ENCODE data around the gene C13orf46. TPM values are rescaled to one million over a fixed set of nuclear protein-coding genes. Genes with fewer than 3 reads are reported as not detected.

Gene C13orf46
- total RNA-seq, 4 donors from 2014 or later, result 0.41 to 77.4 (median 1.1) TPM; not detected in 1

GRCh38 chr13:113954046-113954835 is 19.6 kb downstream of the C13orf46 start:
- H3K4me1 ChIP-seq, result peaks cover 0 to 7% (median 4%) of the 10 kb centered on the region in 4 donors
- H3K27me3 ChIP-seq, result no peaks in the 10 kb centered on the region
- in situ Hi-C loops (cut with MboI; ENCODE audit: low pct_ligation_motif_present in 1 of 4, low pct_unique_long_range_greater_than_20kb in 1 of 4, low sequenced_read_pairs in 3 of 4), result no loop called here
- no peaks in the 10 kb centered on the region for H3K36me3 ChIP-seq
- H3K27ac ChIP-seq, result no peak overlapping the region
- H3K9me3 ChIP-seq, result peaks cover 0 to under 1% of the 10 kb centered on the region in 2 donors
- intact Hi-C loops (cut with DNase I; ENCODE audit: low total_unique reads), result no loop called here
- no peak overlapping the region for H3K4me3 ChIP-seq
- WGBS, 2 donors (ENCODE audit: low coverage in 1 of 2), result 89% methylated on average over 20 of the region's 20 CpGs; no CpG with 5 or more reads in 1 of the 2 donors
- DNase-seq, result no peak
- TF ChIP-seq POLR2A (IDR thresholded peaks at IDR 0.05) (no peak), POLR2AphosphoS5 (IDR thresholded peaks at IDR 0.05) (no peak), EP300 (IDR thresholded peaks at IDR 0.05; ENCODE audit: low read depth) (no peak)
- TF ChIP-seq, protein P1, sequence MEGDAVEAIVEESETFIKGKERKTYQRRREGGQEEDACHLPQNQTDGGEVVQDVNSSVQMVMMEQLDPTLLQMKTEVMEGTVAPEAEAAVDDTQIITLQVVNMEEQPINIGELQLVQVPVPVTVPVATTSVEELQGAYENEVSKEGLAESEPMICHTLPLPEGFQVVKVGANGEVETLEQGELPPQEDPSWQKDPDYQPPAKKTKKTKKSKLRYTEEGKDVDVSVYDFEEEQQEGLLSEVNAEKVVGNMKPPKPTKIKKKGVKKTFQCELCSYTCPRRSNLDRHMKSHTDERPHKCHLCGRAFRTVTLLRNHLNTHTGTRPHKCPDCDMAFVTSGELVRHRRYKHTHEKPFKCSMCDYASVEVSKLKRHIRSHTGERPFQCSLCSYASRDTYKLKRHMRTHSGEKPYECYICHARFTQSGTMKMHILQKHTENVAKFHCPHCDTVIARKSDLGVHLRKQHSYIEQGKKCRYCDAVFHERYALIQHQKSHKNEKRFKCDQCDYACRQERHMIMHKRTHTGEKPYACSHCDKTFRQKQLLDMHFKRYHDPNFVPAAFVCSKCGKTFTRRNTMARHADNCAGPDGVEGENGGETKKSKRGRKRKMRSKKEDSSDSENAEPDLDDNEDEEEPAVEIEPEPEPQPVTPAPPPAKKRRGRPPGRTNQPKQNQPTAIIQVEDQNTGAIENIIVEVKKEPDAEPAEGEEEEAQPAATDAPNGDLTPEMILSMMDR (IDR thresholded peaks at IDR 0.05), result no peak

- peaks cover 0 to 7% (median 4%) of the 10 kb centered on the region in 4 donors for H3K4me1 ChIP-seq
- intact Hi-C loops (cut with DNase I; ENCODE audit: low total_unique reads) (no loop called here), in situ Hi-C loops (cut with MboI; ENCODE audit: low pct_ligation_motif_present in 1 of 4, low pct_unique_long_range_greater_than_20kb in 1 of 4, low sequenced_read_pairs in 3 of 4) (no loop called here)
- TF ChIP-seq, protein P1 (IDR thresholded peaks at IDR 0.05), result no peak
- TF ChIP-seq POLR2A (IDR thresholded peaks at IDR 0.05) (no peak), POLR2AphosphoS5 (IDR thresholded peaks at IDR 0.05) (no peak), EP300 (IDR thresholded peaks at IDR 0.05; ENCODE audit: low read depth) (no peak)
- H3K4me3 ChIP-seq, result no peak overlapping the region
- no peaks in the 10 kb centered on the region for H3K36me3 ChIP-seq
- no peak for DNase-seq
- no peaks in the 10 kb centered on the region for H3K27me3 ChIP-seq
- 88% methylated on average over 15 of the region's 16 CpGs; no CpG with 5 or more reads in 1 of the 2 donors for WGBS, 2 donors (ENCODE audit: low coverage in 1 of 2)
- H3K9me3 ChIP-seq, result no peaks in the 10 kb centered on the region
- H3K27ac ChIP-seq, result no peak overlapping the region
These were observed 20.3 kb downstream of the C13orf46 start for GRCh38 chr13:113953561-113953960.

- Histone ChIP-seq H3K27me3 (no peaks in the 10 kb centered on the region), H3K9me3 (no peaks in the 10 kb centered on the region), H3K36me3 (no peaks in the 10 kb centered on the region), H3K4me3 (no peak overlapping the region), H3K4me1 (peaks cover 0 to 7% (median 4%) of the 10 kb centered on the region in 4 donors), H3K27ac (no peak overlapping the region)
- in situ Hi-C loops (cut with MboI; ENCODE audit: low pct_ligation_motif_present in 1 of 4, low pct_unique_long_range_greater_than_20kb in 1 of 4, low sequenced_read_pairs in 3 of 4) (no loop called here), intact Hi-C loops (cut with DNase I; ENCODE audit: low total_unique reads) (no loop called here)
- WGBS, 2 donors (ENCODE audit: low coverage in 1 of 2), result 91% methylated on average over 17 of the region's 18 CpGs; no CpG with 5 or more reads in 1 of the 2 donors
- TF ChIP-seq, protein P1 (IDR thresholded peaks at IDR 0.05), result no peak
- TF ChIP-seq EP300 (IDR thresholded peaks at IDR 0.05; ENCODE audit: low read depth) (no peak), POLR2AphosphoS5 (IDR thresholded peaks at IDR 0.05) (no peak), POLR2A (IDR thresholded peaks at IDR 0.05) (no peak)
- no peak for DNase-seq
These were observed 20.8 kb downstream of the C13orf46 start for GRCh38 chr13:113952983-113953520.

DNA sequence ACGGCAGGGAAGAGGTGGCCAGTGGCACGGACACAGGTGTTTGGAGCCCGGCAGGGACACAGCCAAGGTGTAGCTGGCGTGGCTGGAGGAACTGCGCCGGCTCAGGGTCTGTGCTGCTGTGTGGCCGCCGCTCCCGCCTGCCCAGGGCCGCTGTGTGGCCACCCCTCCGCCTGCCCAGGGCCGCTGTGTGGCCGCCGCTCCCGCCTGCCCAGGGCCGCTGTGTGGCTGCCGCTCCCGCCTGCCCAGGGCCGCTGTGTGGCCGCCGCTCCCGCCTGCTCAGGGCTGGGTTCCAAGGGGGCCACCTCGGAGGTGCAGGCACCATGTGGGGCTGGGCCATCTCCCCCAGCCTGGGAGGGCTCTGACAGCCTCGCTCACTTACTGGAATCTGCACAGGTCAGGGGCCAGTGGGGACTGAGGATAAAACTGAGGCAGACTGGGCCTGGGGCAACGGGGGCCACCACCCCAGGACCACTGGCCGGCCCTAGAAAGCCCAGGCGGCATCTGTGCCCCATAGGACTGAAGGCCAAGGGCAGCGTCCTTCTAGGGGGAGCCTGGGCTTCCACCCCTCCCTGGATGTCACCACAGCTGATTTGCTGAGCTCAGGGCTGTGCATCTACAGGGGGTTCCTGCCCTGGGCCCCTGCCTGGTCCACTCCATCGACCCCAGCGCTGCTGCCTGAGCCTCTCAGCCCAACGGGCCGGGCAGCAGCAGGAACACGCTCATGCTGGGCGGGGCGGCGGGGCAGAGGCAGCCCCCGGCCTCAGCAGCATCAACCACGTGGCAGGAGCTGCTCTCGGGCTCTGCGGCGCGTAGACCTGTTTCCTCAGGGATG is 21.5 kb downstream of the C13orf46 start:
- Histone ChIP-seq H3K27ac (no peak overlapping the region), H3K36me3 (no peaks in the 10 kb centered on the region), H3K4me3 (no peak overlapping the region), H3K4me1 (peaks cover 0 to 7% (median 5%) of the 10 kb centered on the region in 4 donors), H3K9me3 (no peaks in the 10 kb centered on the region), H3K27me3 (no peaks in the 10 kb centered on the region)
- WGBS, 2 donors (ENCODE audit: low coverage in 1 of 2), result 93% methylated on average over 23 of the region's 42 CpGs; no CpG with 5 or more reads in 1 of the 2 donors
- in situ Hi-C loops (cut with MboI; ENCODE audit: low pct_ligation_motif_present in 1 of 4, low pct_unique_long_range_greater_than_20kb in 1 of 4, low sequenced_read_pairs in 3 of 4) (no loop called here), intact Hi-C loops (cut with DNase I; ENCODE audit: low total_unique reads) (no loop called here)
- TF ChIP-seq POLR2A (IDR thresholded peaks at IDR 0.05), result no peak
- no peak for TF ChIP-seq POLR2AphosphoS5 (IDR thresholded peaks at IDR 0.05)
- TF ChIP-seq, protein P1 (IDR thresholded peaks at IDR 0.05), result no peak
- no peak for TF ChIP-seq EP300 (IDR thresholded peaks at IDR 0.05; ENCODE audit: low read depth)
- DNase-seq, result no peak
